Thymus (tissue), 11 donors: ENCODE measurements around the gene ATRNL1. TPM values are rescaled to one million over a fixed set of nuclear protein-coding genes. Genes with fewer than 3 reads are reported as not detected.

Experiments
- DNase-seq, 9 donors: peaks; one replicate each; pipeline ENCODE4 v3.0.0-alpha.2; 2013; ENCODE audit warnings: low spot score in 9 of 9, low read depth in 6 of 9, missing footprints in 1 of 9
- H3K27ac ChIP-seq, 2 donors: one replicate each; pipeline ENCODE4 v1.5.1; 2013; ENCODE audit warnings: control low read depth in 1 of 2, low read depth in 1 of 2, low read length in 1 of 2, mild to moderate bottlenecking in 1 of 2, moderate library complexity in 1 of 2
- H3K27me3 ChIP-seq, 2 donors: one replicate each; pipeline ENCODE4 v1.5.1; 2013; ENCODE audit warnings: low read length in 1 of 2; ENCODE audit not compliant: control insufficient read depth in 2 of 2, insufficient read depth in 1 of 2
- H3K36me3 ChIP-seq, 2 donors: one replicate each; pipeline ENCODE4 v1.5.1; 2013; ENCODE audit warnings: low read length in 1 of 2, mild to moderate bottlenecking in 1 of 2, moderate library complexity in 1 of 2; ENCODE audit not compliant: control insufficient read depth in 2 of 2, insufficient read depth in 2 of 2
- H3K4me1 ChIP-seq, 2 donors: one replicate each; pipeline ENCODE4 v1.5.1; 2013; ENCODE audit warnings: low read length in 2 of 2; ENCODE audit not compliant: control insufficient read depth in 2 of 2, insufficient read depth in 2 of 2
- H3K4me3 ChIP-seq, 2 donors: one replicate each; pipeline ENCODE4 v1.5.1; 2013; ENCODE audit warnings: low read length in 2 of 2, control low read depth in 1 of 2, mild to moderate bottlenecking in 1 of 2
- H3K9me3 ChIP-seq, 2 donors: one replicate each; pipeline ENCODE4 v1.5.1; 2013; ENCODE audit warnings: low read length in 1 of 2, mild to moderate bottlenecking in 1 of 2; ENCODE audit not compliant: control insufficient read depth in 2 of 2, insufficient read depth in 1 of 2
- WGBS: extraction: QIAGEN DNeasy Blood & Tissue Kit; methylation state at CpG from one replicate; pipeline ENCODE4 v1.1.7; 2013; 5-methylcytosine and 5-hydroxymethylcytosine counted together
- polyA plus RNA-seq: library from polyadenylated mRNA; stranded (reverse); fragments of 200-250 nt; gene quantifications from one replicate; pipeline ENCODE4 v1.2.3, GENCODE V29; 2013
- total RNA-seq: library from RNA; stranded (reverse); fragments of 120-200 nt; gene quantifications from one replicate; pipeline ENCODE4 v1.2.4, GENCODE V29; 2013
- donor health status: healthy.

The ATRNL1 gene
- total and polyA plus RNA-seq, 2 donors, result 0.84 to 3.4 TPM

DNA sequence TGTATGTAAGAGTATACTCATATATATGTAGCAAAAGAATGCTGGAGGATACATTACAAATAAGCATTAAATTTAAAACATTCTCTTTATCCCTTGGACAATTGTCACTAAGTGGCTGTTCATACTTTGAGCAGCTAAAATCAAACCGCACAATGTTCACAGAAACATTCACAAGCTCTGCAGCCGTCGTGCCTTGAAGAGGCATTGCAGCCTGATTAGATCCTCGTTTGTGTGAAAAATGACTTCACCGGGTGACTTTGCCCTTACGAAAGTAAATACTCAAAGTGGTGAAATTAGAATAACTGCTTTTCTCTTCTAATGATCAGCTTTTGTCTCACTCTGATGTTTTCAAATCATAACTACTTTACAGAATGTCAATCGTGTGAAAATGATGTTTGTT lies 860.8 kb downstream of the ATRNL1 start:
- Histone ChIP-seq H3K4me1 (no peaks in the 10 kb centered on the region), H3K9me3 (no peaks in the 10 kb centered on the region), H3K36me3 (no peaks in the 10 kb centered on the region), H3K27ac (no peak overlapping the region), H3K4me3 (no peak overlapping the region), H3K27me3 (no peaks in the 10 kb centered on the region)
- WGBS, result 94% methylated on average over 7 of the region's 7 CpGs
- no peak for DNase-seq

DNA sequence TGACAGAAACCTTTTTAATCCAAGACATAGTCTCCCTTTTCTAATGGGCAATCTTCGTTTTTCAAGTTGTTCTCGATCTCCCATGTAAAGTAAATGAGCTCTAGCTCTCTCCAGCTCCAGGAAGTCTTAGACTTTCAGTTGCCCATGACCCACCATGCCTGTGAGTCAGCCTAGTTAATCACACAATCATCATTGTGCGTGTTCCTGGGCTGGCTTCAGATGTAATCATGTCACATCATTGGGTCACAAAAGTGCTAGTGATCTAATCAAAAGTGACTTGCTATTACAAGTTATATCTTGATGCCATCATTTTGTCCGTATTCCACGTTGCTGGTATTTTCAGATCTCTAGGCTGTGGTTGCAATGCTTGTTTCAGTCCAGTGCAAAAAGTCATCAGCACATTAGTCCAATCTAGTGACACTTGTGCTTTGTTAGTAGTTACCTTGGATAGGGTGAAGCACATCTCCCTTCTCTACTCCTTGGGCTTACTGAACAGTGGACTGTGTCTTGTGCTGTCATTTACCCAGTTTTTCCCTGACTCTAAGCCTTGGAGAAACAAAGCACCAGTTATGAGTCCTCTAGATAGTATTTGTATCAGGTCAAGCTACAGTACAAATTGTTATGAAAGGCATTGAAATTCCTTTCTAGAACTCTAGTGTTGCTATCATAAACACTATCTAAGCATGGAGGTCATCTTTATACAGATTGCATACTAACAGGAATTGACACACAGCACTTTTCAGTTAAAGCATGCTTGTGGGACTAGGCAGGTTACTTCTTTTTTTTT lies 863.3 kb downstream of the ATRNL1 start:
- Histone ChIP-seq H3K36me3 (no peaks in the 10 kb centered on the region), H3K27ac (no peak overlapping the region), H3K4me3 (no peak overlapping the region), H3K9me3 (no peaks in the 10 kb centered on the region), H3K4me1 (no peaks in the 10 kb centered on the region), H3K27me3 (no peaks in the 10 kb centered on the region)
- 91% methylated on average over 5 of the region's 5 CpGs for WGBS
- no peak for DNase-seq

DNA sequence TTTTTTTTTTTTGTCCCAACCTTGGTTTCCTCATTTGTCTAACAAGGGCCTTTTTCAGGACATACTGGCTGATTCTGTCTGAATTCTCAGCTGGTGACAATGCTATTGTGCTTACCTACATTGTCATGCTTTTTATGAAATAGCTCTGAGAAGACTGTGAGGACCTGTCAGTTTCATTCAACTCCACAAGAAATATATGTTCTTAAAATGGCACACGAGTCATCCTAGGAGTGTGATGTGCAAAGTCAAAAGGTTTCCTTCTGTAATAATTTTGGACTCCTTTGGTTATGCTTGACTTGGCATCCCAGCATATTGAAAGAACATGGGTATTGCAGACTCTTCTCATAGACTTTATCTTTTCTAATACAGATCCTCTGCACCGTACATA lies 863.8 kb downstream of the ATRNL1 start:
- Histone ChIP-seq H3K4me1 (no peaks in the 10 kb centered on the region), H3K9me3 (no peaks in the 10 kb centered on the region), H3K36me3 (no peaks in the 10 kb centered on the region), H3K27me3 (no peaks in the 10 kb centered on the region), H3K27ac (no peak overlapping the region), H3K4me3 (no peak overlapping the region)
- 96% methylated on average over 2 of the region's 2 CpGs for WGBS
- DNase-seq, result no peak

DNA sequence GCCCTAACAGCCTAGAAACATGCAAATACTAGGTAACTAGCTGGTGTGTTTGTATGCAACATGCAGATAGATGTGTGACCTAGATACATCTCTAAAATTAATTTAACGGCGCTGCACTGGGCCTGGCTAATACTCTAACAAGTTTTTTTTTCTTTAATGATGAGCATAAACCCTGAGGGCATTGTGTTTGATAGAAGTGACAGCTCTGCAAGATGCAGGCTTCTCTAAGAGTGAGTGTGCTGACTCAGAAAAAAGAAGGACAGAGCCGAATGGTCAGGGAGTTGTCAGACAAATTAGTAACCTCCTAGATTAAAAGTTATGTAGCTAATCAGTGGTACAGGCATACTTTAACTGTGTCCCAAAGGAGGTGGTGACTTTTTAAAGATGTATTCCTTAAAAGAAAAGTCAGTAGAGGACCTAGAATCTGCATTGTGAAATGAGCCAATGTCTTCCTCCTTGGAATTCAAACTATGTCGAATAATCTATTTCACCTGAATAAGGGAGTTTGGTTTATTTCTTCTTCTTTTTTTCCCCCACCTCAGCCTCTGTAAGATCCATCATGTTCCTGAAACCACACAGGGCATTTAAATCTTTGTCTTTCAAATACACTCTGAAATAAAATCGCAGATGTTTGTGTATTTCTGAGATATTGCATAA lies 864.7 kb downstream of the ATRNL1 start:
- H3K36me3 ChIP-seq, result no peaks in the 10 kb centered on the region
- no peak overlapping the region for H3K4me3 ChIP-seq
- H3K27ac ChIP-seq, result no peak overlapping the region
- WGBS, result 94% methylated on average over 5 of the region's 5 CpGs
- DNase-seq, result no peak
- H3K27me3 ChIP-seq, result no peaks in the 10 kb centered on the region
- no peaks in the 10 kb centered on the region for H3K4me1 ChIP-seq
- no peaks in the 10 kb centered on the region for H3K9me3 ChIP-seq

DNA sequence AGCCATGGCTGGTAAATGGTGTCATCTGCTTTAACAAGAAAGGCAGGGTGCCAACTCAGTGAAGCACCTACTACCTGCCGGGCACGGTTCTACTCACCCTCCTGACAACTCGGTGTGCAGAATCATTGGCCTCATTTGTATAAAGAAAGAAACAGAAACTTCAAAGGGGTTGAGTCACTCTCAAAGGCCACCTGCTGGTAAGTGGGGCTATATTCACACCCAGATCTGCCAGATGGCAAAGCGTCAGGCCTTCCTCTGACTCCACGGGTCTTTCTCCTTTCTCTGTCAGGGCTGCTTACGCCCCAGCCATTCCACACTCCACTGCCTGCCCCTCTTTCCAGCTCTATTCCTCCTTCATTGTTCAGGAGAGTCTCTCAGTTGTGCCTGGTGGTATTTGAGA lies 870.7 kb downstream of the ATRNL1 start:
- Histone ChIP-seq H3K27ac (no peak overlapping the region), H3K27me3 (no peaks in the 10 kb centered on the region), H3K4me3 (no peak overlapping the region), H3K9me3 (no peaks in the 10 kb centered on the region), H3K36me3 (no peaks in the 10 kb centered on the region), H3K4me1 (no peaks in the 10 kb centered on the region)
- peak in 1 of 9 donors; percentile 13 for DNase-seq
- 53% methylated on average over 6 of the region's 6 CpGs for WGBS

DNA sequence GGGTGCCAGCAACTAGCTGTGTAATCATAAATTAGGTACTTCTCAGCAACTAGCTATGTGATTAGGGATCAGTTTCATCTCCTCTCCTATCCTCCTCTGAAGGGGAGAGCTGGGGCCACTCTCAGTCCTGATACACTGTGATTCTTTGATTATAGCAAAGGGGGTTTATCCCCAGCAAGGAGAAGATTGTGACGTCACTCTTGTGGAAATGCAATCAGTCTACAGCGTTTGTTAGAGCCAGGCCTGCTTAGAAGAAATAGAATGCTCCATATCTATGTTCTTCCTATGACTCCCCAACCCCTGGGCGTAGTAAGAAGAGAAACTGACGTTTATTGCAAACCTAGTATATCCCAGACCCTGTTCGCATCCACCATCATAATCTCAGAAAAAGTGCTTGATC lies 871.7 kb downstream of the ATRNL1 start:
- Histone ChIP-seq H3K4me1 (no peaks in the 10 kb centered on the region), H3K36me3 (no peaks in the 10 kb centered on the region), H3K4me3 (no peak overlapping the region), H3K9me3 (no peaks in the 10 kb centered on the region), H3K27ac (no peak overlapping the region), H3K27me3 (no peaks in the 10 kb centered on the region)
- WGBS, result 93% methylated on average over 5 of the region's 5 CpGs
- no peak for DNase-seq

DNA sequence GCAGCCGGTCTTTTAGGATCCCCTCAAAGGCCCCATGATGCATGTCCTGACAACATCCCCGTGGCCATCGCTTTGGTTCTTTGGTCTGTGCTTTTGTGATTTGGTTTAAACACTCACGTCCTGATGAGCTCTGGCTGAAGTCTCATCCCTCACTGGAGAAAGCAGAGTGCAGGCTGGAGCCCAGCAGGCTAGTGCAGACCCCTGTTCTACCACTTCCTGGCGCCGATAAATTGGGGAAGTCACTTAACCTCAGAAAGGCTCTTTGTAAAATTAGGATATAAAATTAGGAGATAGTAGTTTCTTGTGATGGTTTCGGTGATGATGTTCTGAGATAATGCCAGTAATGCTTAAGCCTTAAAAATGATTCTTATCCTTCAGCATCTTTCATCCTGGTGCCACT lies 872.2 kb downstream of the ATRNL1 start:
- Histone ChIP-seq H3K27me3 (no peaks in the 10 kb centered on the region), H3K4me3 (no peak overlapping the region), H3K27ac (no peak overlapping the region), H3K36me3 (no peaks in the 10 kb centered on the region), H3K4me1 (no peaks in the 10 kb centered on the region), H3K9me3 (no peaks in the 10 kb centered on the region)
- DNase-seq, result no peak
- WGBS, result 47% methylated on average over 7 of the region's 7 CpGs

DNA sequence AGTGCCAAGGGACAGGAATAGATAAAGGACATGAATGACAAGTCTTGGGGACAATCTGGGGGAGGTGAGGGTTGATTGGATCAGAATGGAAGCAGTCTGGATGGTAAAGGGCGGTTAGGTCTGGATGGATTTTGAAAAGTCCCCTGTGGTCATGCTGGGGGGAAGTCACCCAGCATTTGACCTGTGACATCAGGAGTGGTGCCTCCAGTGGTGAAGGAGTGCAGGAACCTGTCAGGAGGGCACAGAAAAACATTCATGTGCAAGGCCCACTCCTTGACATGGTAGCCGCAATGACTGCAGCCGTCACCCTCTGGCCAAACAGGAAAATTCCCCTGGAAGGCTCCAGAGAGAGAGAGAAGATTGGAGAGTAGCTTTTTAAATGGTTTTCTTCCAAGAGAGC lies 875.1 kb downstream of the ATRNL1 start:
- Histone ChIP-seq H3K27ac (no peak overlapping the region), H3K4me3 (no peak overlapping the region), H3K36me3 (no peaks in the 10 kb centered on the region), H3K4me1 (no peaks in the 10 kb centered on the region), H3K27me3 (no peaks in the 10 kb centered on the region), H3K9me3 (no peaks in the 10 kb centered on the region)
- DNase-seq, result no peak
- 95% methylated on average over 3 of the region's 3 CpGs for WGBS

DNA sequence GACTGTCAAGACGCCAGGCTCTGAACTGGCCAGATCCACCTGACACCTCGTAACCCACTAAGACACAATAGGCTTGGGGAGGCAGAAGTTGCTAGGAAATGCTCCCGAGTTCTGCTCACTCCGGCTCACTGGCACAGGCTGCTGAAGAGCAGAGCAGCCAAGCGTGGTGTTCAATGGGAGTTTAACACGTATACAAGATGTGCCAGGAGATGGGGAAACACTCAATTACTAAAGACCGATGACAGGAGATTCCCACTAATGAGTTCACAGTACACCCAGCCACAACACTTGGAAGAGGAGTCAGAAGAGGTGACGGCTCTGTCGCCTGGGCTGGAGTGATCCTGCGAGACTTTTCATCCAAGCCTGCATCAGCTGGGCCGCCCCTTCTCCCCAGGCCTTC lies 876.4 kb downstream of the ATRNL1 start:
- Histone ChIP-seq H3K9me3 (no peaks in the 10 kb centered on the region), H3K4me3 (no peak overlapping the region), H3K4me1 (no peaks in the 10 kb centered on the region), H3K27ac (no peak overlapping the region), H3K36me3 (no peaks in the 10 kb centered on the region), H3K27me3 (no peaks in the 10 kb centered on the region)
- DNase-seq, result no peak
- WGBS, result 78% methylated on average over 11 of the region's 11 CpGs
